GM23338 (cell line): Measurements from ENCODE around the gene ACOXL. TPM values are rescaled to one million over a fixed set of nuclear protein-coding genes. Genes with fewer than 3 reads are reported as not detected.

ENCODE experiments used
- ATAC-seq: fragments of 200-7000 bp; cut with Tn5 transposase; 3 replicates; pipeline ENCODE4 v1.9.1; 2020
- DNase-seq: peaks from one replicate; pipeline ENCODE4 v3.0.0-alpha.2; 2015; ENCODE audit warnings: low spot score
- H2AFZ ChIP-seq: fragments of 200-600 bp; sonication (generic); 2 replicates; pipeline ENCODE4 v1.8.0; 2016; ENCODE audit warnings: antibody characterized with exemption, mild to moderate bottlenecking, moderate library complexity
- H3F3A ChIP-seq: fragments of 200-600 bp; sonication (generic); replicated peaks from 2 replicates; pipeline ENCODE4 v1.8.0; 2017; ENCODE audit warnings: antibody characterized with exemption, mixed run types, low read depth
- H3K27ac ChIP-seq: fragments of 200-600 bp; sonication (generic); 2 replicates; pipeline ENCODE4 v1.6.1; 2016; ENCODE audit warnings: low read depth
- H3K27me3 ChIP-seq: fragments of 200-600 bp; sonication (generic); 2 replicates; pipeline ENCODE4 v1.8.0; 2016; ENCODE audit warnings: mild to moderate bottlenecking, mixed run types, moderate library complexity; ENCODE audit not compliant: insufficient read depth
- H3K36me3 ChIP-seq: fragments of 200-600 bp; sonication (generic); 2 replicates; pipeline ENCODE4 v1.8.0; 2016; ENCODE audit warnings: mild to moderate bottlenecking; ENCODE audit not compliant: insufficient read depth
- H3K4me1 ChIP-seq: fragments of 200-600 bp; sonication (generic); 2 replicates; pipeline ENCODE4 v1.8.0; 2016; ENCODE audit warnings: mild to moderate bottlenecking, moderate library complexity; ENCODE audit not compliant: insufficient read depth
- H3K4me2 ChIP-seq: fragments of 200-600 bp; sonication (generic); 2 replicates; pipeline ENCODE4 v1.7.1; 2017; ENCODE audit warnings: mixed run types
- H3K4me3 ChIP-seq: fragments of 200-600 bp; sonication (generic); 2 replicates; pipeline ENCODE4 v1.6.1; 2016; ENCODE audit warnings: mixed run types
- H3K79me2 ChIP-seq: fragments of 200-600 bp; sonication (generic); replicated peaks from 2 replicates; pipeline ENCODE4 v1.8.0; 2017; ENCODE audit warnings: mild to moderate bottlenecking; ENCODE audit not compliant: insufficient read depth
- H3K9me2 ChIP-seq: fragments of 200-600 bp; sonication (generic); 2 replicates; pipeline ENCODE4 v1.8.0; 2017; ENCODE audit not compliant: insufficient read depth
- H4K20me1 ChIP-seq: fragments of 200-600 bp; sonication (generic); replicated peaks from 2 replicates; pipeline ENCODE4 v1.8.0; 2017; ENCODE audit warnings: mild to moderate bottlenecking; ENCODE audit not compliant: insufficient read depth
- H3K27ac Mint-ChIP-seq: 2 replicates; pipeline ENCODE4 v1.8.0; 2020; ENCODE audit warnings: inconsistent platforms, mild to moderate bottlenecking, moderate library complexity, mixed read lengths
- H3K27me3 Mint-ChIP-seq: 3 replicates; pipeline ENCODE4 v1.8.0; 2022; ENCODE audit warnings: low read depth, mild to moderate bottlenecking, moderate library complexity, mixed read lengths, inconsistent platforms; ENCODE audit not compliant: insufficient read depth, poor library complexity
- H3K36me3 Mint-ChIP-seq: 3 replicates; pipeline ENCODE4 v1.8.0; 2021; ENCODE audit warnings: low read depth, mild to moderate bottlenecking, inconsistent platforms, moderate library complexity, mixed read lengths
- H3K4me1 Mint-ChIP-seq: 3 replicates; pipeline ENCODE4 v1.8.0; 2020; ENCODE audit warnings: mild to moderate bottlenecking, inconsistent platforms, mixed read lengths
- H3K4me3 Mint-ChIP-seq: 3 replicates; pipeline ENCODE4 v1.8.0; 2021; ENCODE audit warnings: moderate library complexity, mild to moderate bottlenecking, inconsistent platforms, mixed read lengths
- H3K9me3 Mint-ChIP-seq: 3 replicates; pipeline ENCODE4 v1.8.0; 2020; ENCODE audit warnings: moderate library complexity, mild to moderate bottlenecking, inconsistent platforms, mixed read lengths
- CREB1 ChIP-seq: fragments of 250-450 bp; sonication (Bioruptor Pico); IDR thresholded peaks from 2 replicates; pipeline ENCODE4 v1.5.0; 2020; ENCODE audit warnings: low read depth, mild to moderate bottlenecking, moderate library complexity
- CTCF ChIP-seq, 2 experiments: fragments of 200-600 bp in 1 of 2; sonication (generic) in 1 of 2; conservative IDR thresholded peaks; 2 replicates each; pipeline versions ENCODE4 v1.5.1 to v1.6.1; 2016 to 2017; ENCODE audit warnings: antibody characterized with exemption in 2 of 2, low read depth in 2 of 2, mild to moderate bottlenecking in 2 of 2, moderate library complexity in 1 of 2
- EZH2 ChIP-seq: fragments of 200-600 bp; sonication (generic); IDR thresholded peaks from one replicate; pipeline ENCODE4 v1.8.0; 2017; ENCODE audit warnings: antibody characterized with exemption, mild to moderate bottlenecking, low read depth; ENCODE audit not compliant: unreplicated experiment
- EZH2phosphoT487 ChIP-seq: fragments of 200-600 bp; sonication (generic); IDR thresholded peaks from one replicate; pipeline ENCODE4 v1.8.1; 2018; ENCODE audit warnings: antibody characterized with exemption; ENCODE audit not compliant: unreplicated experiment
- JUNB ChIP-seq: IDR thresholded peaks from one replicate; pipeline ENCODE4 v1.6.1; 2016; ENCODE audit warnings: antibody characterized with exemption; ENCODE audit not compliant: unreplicated experiment
- NANOG ChIP-seq: IDR thresholded peaks from 2 replicates; pipeline ENCODE4 v1.6.1; 2016; ENCODE audit warnings: antibody characterized with exemption, borderline replicate concordance
- POLR2AphosphoS5 ChIP-seq: IDR thresholded peaks from 2 replicates; pipeline ENCODE4 v1.6.1; 2016; ENCODE audit warnings: antibody characterized with exemption, low read depth
- STAT1 ChIP-seq: IDR thresholded peaks from one replicate; pipeline ENCODE4 v1.6.1; 2016; ENCODE audit warnings: antibody characterized with exemption; ENCODE audit not compliant: unreplicated experiment
- ZNF114 ChIP-seq: fragments of 250-450 bp; sonication (Bioruptor Pico); IDR thresholded peaks from 2 replicates; pipeline ENCODE4 v1.5.0; 2020; ENCODE audit warnings: mild to moderate bottlenecking, moderate library complexity
- polyA plus RNA-seq: library from polyadenylated mRNA; unstranded; fragments of >200 nt; fragmentation: Nextera tagmentation; extraction: Ambion mirVana; gene quantifications from 2 replicates; pipeline ENCODE4 v1.2.1, GENCODE V29; 2016
- total RNA-seq: library from RNA; depleted of rRNA; stranded (reverse); fragments of >200 nt; shearing (Covaris generic); gene quantifications from 2 replicates; pipeline ENCODE4 v1.2.3, GENCODE V29; 2014
- TF ChIP-seq, protein P1 (sequence below): fragments of 250-450 bp; sonication (Bioruptor Pico); IDR thresholded peaks from 2 replicates; pipeline ENCODE4 v1.5.0; 2020; ENCODE audit warnings: mild to moderate bottlenecking, moderate library complexity
- TF ChIP-seq, protein P2 (sequence below): IDR thresholded peaks from 2 replicates; pipeline ENCODE4 v1.6.1; 2016; ENCODE audit warnings: antibody characterized with exemption

ACOXL gene
- total and polyA plus RNA-seq, 2 experiments from 2014 or later: 9.0 to 14.7 TPM

GRCh38 chr2:110866045-110866444 lies 133.7 kb downstream of the ACOXL start (continued):
- TF ChIP-seq EZH2 (no peak), STAT1 (no peak), JUNB (no peak), CREB1 (CRISPR knock-in tag) (no peak)

DNA sequence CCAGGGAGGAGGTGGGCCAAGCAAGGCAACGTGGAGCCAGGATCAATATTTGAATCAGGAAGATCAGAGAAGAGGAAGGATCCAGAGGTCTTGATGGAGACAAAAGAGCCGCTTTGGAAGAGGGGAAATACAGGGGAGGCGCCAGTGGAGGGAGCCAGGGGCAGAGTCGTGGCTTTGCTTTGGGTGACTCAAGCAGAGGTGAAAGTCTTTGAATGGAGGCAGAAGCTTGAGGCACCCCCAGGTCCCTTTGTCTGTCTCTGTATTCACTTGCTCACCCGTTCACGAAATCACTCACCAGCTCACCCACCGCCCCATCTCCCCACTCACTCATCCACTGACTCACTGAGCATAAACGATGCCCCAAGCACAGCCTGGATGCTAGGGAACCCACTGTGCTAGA lies 134.1 kb downstream of the ACOXL start:
- no peaks in the 10 kb centered on the region; the same call in 2 of the 3 replicates for H3K36me3 Mint-ChIP-seq
- H3K27ac Mint-ChIP-seq: no peak overlapping the region
- Histone ChIP-seq H3K4me2 (no peak overlapping the region), H3K27ac (no peak overlapping the region), H3K79me2 (no peaks in the 10 kb centered on the region), H3F3A (0 out of 2 replicates have a peak, but pooled peaks cover 2% of the 10 kb centered on the region), H2AFZ (no peak overlapping the region), H3K27me3 (no peaks in the 10 kb centered on the region), H4K20me1 (no peaks in the 10 kb centered on the region), H3K36me3 (no peaks in the 10 kb centered on the region), H3K4me1 (peaks cover 15% of the 10 kb centered on the region), H3K9me2 (no peaks in the 10 kb centered on the region), H3K4me3 (no peak overlapping the region)
- ATAC-seq (peak; percentile 64), DNase-seq (peak; percentile 30)
- H3K9me3 Mint-ChIP-seq: no peaks in the 10 kb centered on the region
- peaks cover 32% of the 10 kb centered on the region for H3K4me1 Mint-ChIP-seq
- peaks cover 11% of the 10 kb centered on the region for H3K27me3 Mint-ChIP-seq
- TF ChIP-seq EZH2phosphoT487 (no peak), POLR2AphosphoS5 (no peak), NANOG (no peak), STAT1 (no peak), ZNF114 (CRISPR knock-in tag) (no peak), CTCF (conservative IDR thresholded peaks at IDR 0.05; ENCODE audit: low read depth in 2 of 2) (peak in 1 of 2 experiments; percentile 29; a peak in 2 of 4 replicates)
- TF ChIP-seq, protein P1, sequence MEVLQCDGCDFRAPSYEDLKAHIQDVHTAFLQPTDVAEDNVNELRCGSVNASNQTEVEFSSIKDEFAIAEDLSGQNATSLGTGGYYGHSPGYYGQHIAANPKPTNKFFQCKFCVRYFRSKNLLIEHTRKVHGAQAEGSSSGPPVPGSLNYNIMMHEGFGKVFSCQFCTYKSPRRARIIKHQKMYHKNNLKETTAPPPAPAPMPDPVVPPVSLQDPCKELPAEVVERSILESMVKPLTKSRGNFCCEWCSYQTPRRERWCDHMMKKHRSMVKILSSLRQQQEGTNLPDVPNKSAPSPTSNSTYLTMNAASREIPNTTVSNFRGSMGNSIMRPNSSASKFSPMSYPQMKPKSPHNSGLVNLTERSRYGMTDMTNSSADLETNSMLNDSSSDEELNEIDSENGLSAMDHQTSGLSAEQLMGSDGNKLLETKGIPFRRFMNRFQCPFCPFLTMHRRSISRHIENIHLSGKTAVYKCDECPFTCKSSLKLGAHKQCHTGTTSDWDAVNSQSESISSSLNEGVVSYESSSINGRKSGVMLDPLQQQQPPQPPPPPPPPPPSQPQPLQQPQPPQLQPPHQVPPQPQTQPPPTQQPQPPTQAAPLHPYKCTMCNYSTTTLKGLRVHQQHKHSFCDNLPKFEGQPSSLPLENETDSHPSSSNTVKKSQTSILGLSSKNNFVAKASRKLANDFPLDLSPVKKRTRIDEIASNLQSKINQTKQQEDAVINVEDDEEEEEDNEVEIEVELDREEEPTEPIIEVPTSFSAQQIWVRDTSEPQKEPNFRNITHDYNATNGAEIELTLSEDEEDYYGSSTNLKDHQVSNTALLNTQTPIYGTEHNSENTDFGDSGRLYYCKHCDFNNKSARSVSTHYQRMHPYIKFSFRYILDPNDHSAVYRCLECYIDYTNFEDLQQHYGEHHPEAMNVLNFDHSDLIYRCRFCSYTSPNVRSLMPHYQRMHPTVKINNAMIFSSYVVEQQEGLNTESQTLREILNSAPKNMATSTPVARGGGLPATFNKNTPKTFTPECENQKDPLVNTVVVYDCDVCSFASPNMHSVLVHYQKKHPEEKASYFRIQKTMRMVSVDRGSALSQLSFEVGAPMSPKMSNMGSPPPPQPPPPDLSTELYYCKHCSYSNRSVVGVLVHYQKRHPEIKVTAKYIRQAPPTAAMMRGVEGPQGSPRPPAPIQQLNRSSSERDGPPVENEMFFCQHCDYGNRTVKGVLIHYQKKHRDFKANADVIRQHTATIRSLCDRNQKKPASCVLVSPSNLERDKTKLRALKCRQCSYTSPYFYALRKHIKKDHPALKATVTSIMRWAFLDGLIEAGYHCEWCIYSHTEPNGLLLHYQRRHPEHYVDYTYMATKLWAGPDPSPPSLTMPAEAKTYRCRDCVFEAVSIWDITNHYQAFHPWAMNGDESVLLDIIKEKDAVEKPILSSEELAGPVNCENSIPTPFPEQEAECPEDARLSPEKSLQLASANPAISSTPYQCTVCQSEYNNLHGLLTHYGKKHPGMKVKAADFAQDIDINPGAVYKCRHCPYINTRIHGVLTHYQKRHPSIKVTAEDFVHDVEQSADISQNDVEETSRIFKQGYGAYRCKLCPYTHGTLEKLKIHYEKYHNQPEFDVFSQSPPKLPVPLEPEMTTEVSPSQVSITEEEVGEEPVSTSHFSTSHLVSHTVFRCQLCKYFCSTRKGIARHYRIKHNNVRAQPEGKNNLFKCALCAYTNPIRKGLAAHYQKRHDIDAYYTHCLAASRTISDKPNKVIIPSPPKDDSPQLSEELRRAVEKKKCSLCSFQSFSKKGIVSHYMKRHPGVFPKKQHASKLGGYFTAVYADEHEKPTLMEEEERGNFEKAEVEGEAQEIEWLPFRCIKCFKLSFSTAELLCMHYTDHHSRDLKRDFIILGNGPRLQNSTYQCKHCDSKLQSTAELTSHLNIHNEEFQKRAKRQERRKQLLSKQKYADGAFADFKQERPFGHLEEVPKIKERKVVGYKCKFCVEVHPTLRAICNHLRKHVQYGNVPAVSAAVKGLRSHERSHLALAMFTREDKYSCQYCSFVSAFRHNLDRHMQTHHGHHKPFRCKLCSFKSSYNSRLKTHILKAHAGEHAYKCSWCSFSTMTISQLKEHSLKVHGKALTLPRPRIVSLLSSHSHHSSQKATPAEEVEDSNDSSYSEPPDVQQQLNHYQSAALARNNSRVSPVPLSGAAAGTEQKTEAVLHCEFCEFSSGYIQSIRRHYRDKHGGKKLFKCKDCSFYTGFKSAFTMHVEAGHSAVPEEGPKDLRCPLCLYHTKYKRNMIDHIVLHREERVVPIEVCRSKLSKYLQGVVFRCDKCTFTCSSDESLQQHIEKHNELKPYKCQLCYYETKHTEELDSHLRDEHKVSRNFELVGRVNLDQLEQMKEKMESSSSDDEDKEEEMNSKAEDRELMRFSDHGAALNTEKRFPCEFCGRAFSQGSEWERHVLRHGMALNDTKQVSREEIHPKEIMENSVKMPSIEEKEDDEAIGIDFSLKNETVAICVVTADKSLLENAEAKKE: no peak
- TF ChIP-seq, protein P2, sequence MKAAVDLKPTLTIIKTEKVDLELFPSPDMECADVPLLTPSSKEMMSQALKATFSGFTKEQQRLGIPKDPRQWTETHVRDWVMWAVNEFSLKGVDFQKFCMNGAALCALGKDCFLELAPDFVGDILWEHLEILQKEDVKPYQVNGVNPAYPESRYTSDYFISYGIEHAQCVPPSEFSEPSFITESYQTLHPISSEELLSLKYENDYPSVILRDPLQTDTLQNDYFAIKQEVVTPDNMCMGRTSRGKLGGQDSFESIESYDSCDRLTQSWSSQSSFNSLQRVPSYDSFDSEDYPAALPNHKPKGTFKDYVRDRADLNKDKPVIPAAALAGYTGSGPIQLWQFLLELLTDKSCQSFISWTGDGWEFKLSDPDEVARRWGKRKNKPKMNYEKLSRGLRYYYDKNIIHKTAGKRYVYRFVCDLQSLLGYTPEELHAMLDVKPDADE: no peak
- no peak overlapping the region for H3K4me3 Mint-ChIP-seq
